Natural killer cell (primary cell): ENCODE measurements around the gene AP3B2. TPM values are rescaled to one million over a fixed set of nuclear protein-coding genes. Genes with fewer than 3 reads are reported as not detected.

Experiments
- ATAC-seq, 3 donors: fragments of 150-1000 bp in 2 of 3; fragments of 200-7000 bp in 1 of 3; cut with Tn5 transposase; 1 replicate in 1 of 3; 2 replicates in 2 of 3; pipeline ENCODE4 v1.10.0; 2021; ENCODE audit warnings: mild to moderate bottlenecking in 2 of 3, moderate library complexity in 2 of 3
- DNase-seq, 2 donors: peaks; one replicate each; pipeline versions ENCODE4 v3.0.0 to v3.0.0-alpha.2; 2013 to 2021; ENCODE audit warnings: mixed read lengths in 1 of 2
- H3K27ac ChIP-seq: one replicate; pipeline ENCODE4 v1.5.1; 2013; ENCODE audit warnings: mild to moderate bottlenecking, low read length
- H3K27me3 ChIP-seq: one replicate; pipeline ENCODE4 v1.6.1; 2013; ENCODE audit warnings: low read length; ENCODE audit not compliant: control insufficient read depth, insufficient read depth
- H3K36me3 ChIP-seq: one replicate; pipeline ENCODE4 v1.6.1; 2013; ENCODE audit warnings: low read length; ENCODE audit not compliant: control insufficient read depth, insufficient read depth
- H3K4me1 ChIP-seq: one replicate; pipeline ENCODE4 v1.6.1; 2013; ENCODE audit warnings: low read length; ENCODE audit not compliant: control insufficient read depth, insufficient read depth
- H3K4me3 ChIP-seq: one replicate; pipeline ENCODE4 v1.5.1; 2013; ENCODE audit warnings: low read length
- H3K9me3 ChIP-seq: one replicate; pipeline ENCODE4 v1.6.1; 2013; ENCODE audit warnings: low read length; ENCODE audit not compliant: control insufficient read depth, insufficient read depth
- H3K27ac Mint-ChIP-seq, 2 donors: one replicate each; pipeline ENCODE4 v1.8.0; 2022; ENCODE audit warnings: mild to moderate bottlenecking in 2 of 2, mixed read lengths in 2 of 2, moderate library complexity in 1 of 2
- H3K27me3 Mint-ChIP-seq, 2 donors: one replicate each; pipeline ENCODE4 v1.8.0; 2022; ENCODE audit warnings: low read depth in 2 of 2, mixed read lengths in 2 of 2
- H3K36me3 Mint-ChIP-seq: one replicate; pipeline ENCODE4 v1.8.0; 2022; ENCODE audit warnings: mixed read lengths
- H3K4me1 Mint-ChIP-seq, 2 donors: one replicate each; pipeline ENCODE4 v1.8.0; 2022; ENCODE audit warnings: mixed read lengths in 2 of 2
- H3K4me3 Mint-ChIP-seq: one replicate; pipeline ENCODE4 v1.8.0; 2022; ENCODE audit warnings: mild to moderate bottlenecking, moderate library complexity, mixed read lengths
- H3K9me3 Mint-ChIP-seq, 2 donors: one replicate each; pipeline ENCODE4 v1.8.0; 2022; ENCODE audit warnings: mixed read lengths in 2 of 2
- CTCF ChIP-seq: fragments of 200-600 bp; IDR thresholded peaks from one replicate; pipeline ENCODE4 v1.8.0; 2022; ENCODE audit warnings: antibody characterized with exemption
- WGBS: methylation state at CpG from one replicate; pipeline ENCODE4 v1.1.7; 2013; ENCODE audit warnings: missing lambda C conversion rate; ENCODE audit not compliant: insufficient coverage; 5-methylcytosine and 5-hydroxymethylcytosine counted together
- intact Hi-C: fragments of 100-400 bp; cut with micrococcal nuclease; formaldehyde crosslinking; loops from one replicate; pipeline ENCODE4 v1.14.2; 2022
- total RNA-seq, 4 donors: library from RNA; stranded (reverse); fragments of 120-200 nt in 1 of 4; gene quantifications; one replicate each; pipeline versions ENCODE4 v1.2.3 to v1.2.4, GENCODE V29; 2013 to 2022

AP3B2 gene
- total RNA-seq, 3 donors from 2014 or later (not counting 1 experiment from before 2014, with no cell fraction given) = 0.59 TPM; not detected in 2

- H3K4me3 ChIP-seq = no peak overlapping the region
- H3K4me1 ChIP-seq = no peaks in the 10 kb centered on the region
- H3K27me3 Mint-ChIP-seq = peaks cover 0 to 5% of the 10 kb centered on the region in 2 donors
- H3K36me3 Mint-ChIP-seq = no peaks in the 10 kb centered on the region
- DNase-seq (no peak), ATAC-seq (no peak)
- WGBS = 88% methylated on average over 23 of the region's 23 CpGs
- H3K9me3 Mint-ChIP-seq = no peaks in the 10 kb centered on the region
- H3K4me1 Mint-ChIP-seq = no peaks in the 10 kb centered on the region
- no peaks in the 10 kb centered on the region for H3K27me3 ChIP-seq
- intact Hi-C loops = no loop called here
- H3K27ac Mint-ChIP-seq = no peak overlapping the region
- no peaks in the 10 kb centered on the region for H3K36me3 ChIP-seq
- no peak overlapping the region for H3K27ac ChIP-seq
- TF ChIP-seq CTCF = no peak
- H3K9me3 ChIP-seq = no peaks in the 10 kb centered on the region
- no peak overlapping the region for H3K4me3 Mint-ChIP-seq
Observed at GRCh38 chr15:82692171-82692570, 17.5 kb downstream of the AP3B2 start.

GRCh38 chr15:82689147-82689546, 20.5 kb downstream of the AP3B2 start:
- Histone ChIP-seq H3K27me3 (no peaks in the 10 kb centered on the region), H3K36me3 (no peaks in the 10 kb centered on the region), H3K4me3 (no peak overlapping the region), H3K9me3 (no peaks in the 10 kb centered on the region), H3K27ac (no peak overlapping the region), H3K4me1 (no peaks in the 10 kb centered on the region)
- intact Hi-C loops = no loop called here
- H3K36me3 Mint-ChIP-seq = no peaks in the 10 kb centered on the region
- TF ChIP-seq CTCF = no peak
- WGBS = 92% methylated on average over 8 of the region's 8 CpGs
- no peak overlapping the region for H3K27ac Mint-ChIP-seq
- H3K4me3 Mint-ChIP-seq = no peak overlapping the region
- H3K9me3 Mint-ChIP-seq = no peaks in the 10 kb centered on the region
- ATAC-seq = no peak
- H3K27me3 Mint-ChIP-seq = peaks cover 4 to 18% of the 10 kb centered on the region in 2 donors
- H3K4me1 Mint-ChIP-seq = no peaks in the 10 kb centered on the region
- no peak for DNase-seq

- intact Hi-C loops = no loop called here
Observed at GRCh38 chr15:82688691-82689090, 21.0 kb downstream of the AP3B2 start.

More at GRCh38 chr15:82688691-82689090, 21.0 kb downstream of the AP3B2 start:
- ATAC-seq (no peak), DNase-seq (no peak)
- TF ChIP-seq CTCF = no peak
- Histone ChIP-seq H3K36me3 (no peaks in the 10 kb centered on the region), H3K4me3 (no peak overlapping the region), H3K27ac (no peak overlapping the region), H3K9me3 (no peaks in the 10 kb centered on the region), H3K27me3 (no peaks in the 10 kb centered on the region), H3K4me1 (no peaks in the 10 kb centered on the region)
- WGBS = 90% methylated on average over 9 of the region's 10 CpGs
- H3K9me3 Mint-ChIP-seq = no peaks in the 10 kb centered on the region
- no peak overlapping the region for H3K4me3 Mint-ChIP-seq
- H3K4me1 Mint-ChIP-seq = no peaks in the 10 kb centered on the region
- H3K27ac Mint-ChIP-seq = no peak overlapping the region
- H3K27me3 Mint-ChIP-seq = peaks cover 4 to 21% of the 10 kb centered on the region in 2 donors
- no peaks in the 10 kb centered on the region for H3K36me3 Mint-ChIP-seq
